HEK293T (cell line): ENCODE measurements around the gene AURKA.

ENCODE experiments used
- BHLHE40 ChIP-seq: fragments of 450-650 bp; IDR thresholded peaks from 2 replicates; pipeline ENCODE4 v1.6.1; 2016; ENCODE audit warnings: mild to moderate bottlenecking, moderate library complexity, borderline replicate concordance
- CTBP1 ChIP-seq: fragments of 450-650 bp; IDR thresholded peaks from 2 replicates; pipeline ENCODE4 v1.6.1; 2016; ENCODE audit warnings: borderline replicate concordance
- ELF4 ChIP-seq: fragments of 450-650 bp; IDR thresholded peaks from 2 replicates; pipeline ENCODE4 v1.6.1; 2017; ENCODE audit warnings: antibody characterized with exemption
- FOXM1 ChIP-seq: fragments of 450-650 bp; IDR thresholded peaks from 2 replicates; pipeline ENCODE4 v1.6.1; 2017; ENCODE audit warnings: mild to moderate bottlenecking, borderline replicate concordance
- HDGF ChIP-seq: fragments of 450-650 bp; IDR thresholded peaks from 2 replicates; pipeline ENCODE4 v1.6.1; 2017; ENCODE audit warnings: antibody characterized with exemption, borderline replicate concordance
- L3MBTL2 ChIP-seq: fragments of 450-650 bp; conservative IDR thresholded peaks from 2 replicates; pipeline ENCODE4 v1.6.1; 2016; ENCODE audit warnings: mild to moderate bottlenecking
- LEF1 ChIP-seq: fragments of 450-650 bp; IDR thresholded peaks from 2 replicates; pipeline ENCODE4 v1.6.1; 2017; ENCODE audit warnings: mild to moderate bottlenecking, borderline replicate concordance
- NFRKB ChIP-seq: fragments of 450-650 bp; IDR thresholded peaks from 2 replicates; pipeline ENCODE4 v1.6.1; 2016; ENCODE audit warnings: mild to moderate bottlenecking, moderate library complexity
- SP1 ChIP-seq: fragments of 450-650 bp; IDR thresholded peaks from 2 replicates; pipeline ENCODE4 v1.6.1; 2017
- SUZ12 ChIP-seq: fragments of 450-650 bp; IDR thresholded peaks from 2 replicates; pipeline ENCODE4 v1.6.1; 2016; ENCODE audit warnings: mild to moderate bottlenecking
- TARDBP ChIP-seq: fragments of 450-650 bp; IDR thresholded peaks from 2 replicates; pipeline ENCODE4 v1.6.1; 2016
- ZNF384 ChIP-seq: fragments of 450-650 bp; IDR thresholded peaks from 2 replicates; pipeline ENCODE4 v1.6.1; 2016
- TF ChIP-seq, protein P1 (sequence below): fragments of 450-650 bp; IDR thresholded peaks from 2 replicates; pipeline ENCODE4 v1.6.1; 2016

- no peak for TF ChIP-seq HDGF
- no peak for TF ChIP-seq SP1
- no peak for TF ChIP-seq ELF4
- no peak for TF ChIP-seq FOXM1
- no peak for TF ChIP-seq BHLHE40
- TF ChIP-seq LEF1, result no peak
- TF ChIP-seq L3MBTL2, result no peak
- TF ChIP-seq SUZ12, result no peak
- TF ChIP-seq, protein P1, sequence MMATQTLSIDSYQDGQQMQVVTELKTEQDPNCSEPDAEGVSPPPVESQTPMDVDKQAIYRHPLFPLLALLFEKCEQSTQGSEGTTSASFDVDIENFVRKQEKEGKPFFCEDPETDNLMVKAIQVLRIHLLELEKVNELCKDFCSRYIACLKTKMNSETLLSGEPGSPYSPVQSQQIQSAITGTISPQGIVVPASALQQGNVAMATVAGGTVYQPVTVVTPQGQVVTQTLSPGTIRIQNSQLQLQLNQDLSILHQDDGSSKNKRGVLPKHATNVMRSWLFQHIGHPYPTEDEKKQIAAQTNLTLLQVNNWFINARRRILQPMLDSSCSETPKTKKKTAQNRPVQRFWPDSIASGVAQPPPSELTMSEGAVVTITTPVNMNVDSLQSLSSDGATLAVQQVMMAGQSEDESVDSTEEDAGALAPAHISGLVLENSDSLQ, result no peak
- TF ChIP-seq NFRKB, result no peak
- no peak for TF ChIP-seq TARDBP
- no peak for TF ChIP-seq CTBP1
- TF ChIP-seq ZNF384, result no peak
These were observed 9.3 kb downstream of the AURKA start for GRCh38 chr20:56382696-56383095.
